Hematopoietic multipotent progenitor cell treated with erythropoietin and hydrocortisone succinate and interleukin-3 and kit ligand, for 4 days (in vitro differentiated cells): Measurements from ENCODE around the gene ACE.
A peak's percentile ranks its signal among the peaks of the same experiment; 100 is the strongest.

Source experiments
- DNase-seq: peaks from one replicate; pipeline ENCODE4 v3.0.0-alpha.2; 2015

Gene ACE

DNA sequence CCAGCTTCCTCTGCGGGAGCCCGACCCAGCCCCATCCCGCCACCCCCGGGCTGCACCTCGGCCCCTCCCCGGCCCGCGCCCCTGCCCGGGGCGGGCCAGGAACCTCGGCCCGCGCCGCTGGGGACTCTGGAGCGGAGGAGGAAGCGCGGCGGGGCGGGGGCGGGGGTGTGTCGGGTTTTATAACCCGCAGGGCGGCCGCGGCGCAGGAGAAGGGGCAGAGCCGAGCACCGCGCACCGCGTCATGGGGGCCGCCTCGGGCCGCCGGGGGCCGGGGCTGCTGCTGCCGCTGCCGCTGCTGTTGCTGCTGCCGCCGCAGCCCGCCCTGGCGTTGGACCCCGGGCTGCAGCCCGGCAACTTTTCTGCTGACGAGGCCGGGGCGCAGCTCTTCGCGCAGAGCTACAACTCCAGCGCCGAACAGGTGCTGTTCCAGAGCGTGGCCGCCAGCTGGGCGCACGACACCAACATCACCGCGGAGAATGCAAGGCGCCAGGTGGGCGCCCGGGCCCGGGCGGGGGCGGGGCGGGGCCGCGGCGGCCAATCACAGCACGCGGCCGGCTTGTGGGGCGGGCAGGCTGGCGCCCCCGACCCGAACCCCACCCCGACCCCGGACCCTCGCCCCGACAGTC, at the start of gene ACE:
Gene ACE (plus strand): TSS at position 208 of the 626 bp plus-strand sequence. CDS start 34 bp downstream, at position 242.
- peak; percentile 65 for DNase-seq

DNA sequence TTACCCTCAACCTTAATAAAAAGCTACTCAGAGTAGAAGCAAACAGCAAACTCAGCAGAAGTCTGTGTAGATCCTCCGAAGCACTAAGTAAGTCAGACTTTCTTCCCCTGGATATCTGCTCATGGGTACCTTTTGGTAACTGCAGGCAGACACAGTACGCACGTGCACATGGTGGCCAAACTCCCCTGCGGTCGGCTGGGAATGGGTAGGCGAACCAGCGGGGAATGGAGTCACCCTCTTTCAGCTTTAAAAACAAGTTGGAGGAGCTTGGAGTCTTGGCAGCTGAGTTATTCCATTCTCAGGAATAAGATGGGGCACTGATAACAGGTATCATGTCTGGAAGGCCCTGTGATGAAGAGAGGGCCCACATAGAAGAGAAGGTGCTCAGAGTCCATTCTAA, 47.1 kb upstream of the ACE start:
- DNase-seq, result no peak

- DNase-seq, result no peak
Observed at GRCh38 chr17:63430223-63430622, 46.6 kb upstream of the ACE start.

- no peak for DNase-seq
Observed at GRCh38 chr17:63431618-63431938, 45.3 kb upstream of the ACE start.

DNA sequence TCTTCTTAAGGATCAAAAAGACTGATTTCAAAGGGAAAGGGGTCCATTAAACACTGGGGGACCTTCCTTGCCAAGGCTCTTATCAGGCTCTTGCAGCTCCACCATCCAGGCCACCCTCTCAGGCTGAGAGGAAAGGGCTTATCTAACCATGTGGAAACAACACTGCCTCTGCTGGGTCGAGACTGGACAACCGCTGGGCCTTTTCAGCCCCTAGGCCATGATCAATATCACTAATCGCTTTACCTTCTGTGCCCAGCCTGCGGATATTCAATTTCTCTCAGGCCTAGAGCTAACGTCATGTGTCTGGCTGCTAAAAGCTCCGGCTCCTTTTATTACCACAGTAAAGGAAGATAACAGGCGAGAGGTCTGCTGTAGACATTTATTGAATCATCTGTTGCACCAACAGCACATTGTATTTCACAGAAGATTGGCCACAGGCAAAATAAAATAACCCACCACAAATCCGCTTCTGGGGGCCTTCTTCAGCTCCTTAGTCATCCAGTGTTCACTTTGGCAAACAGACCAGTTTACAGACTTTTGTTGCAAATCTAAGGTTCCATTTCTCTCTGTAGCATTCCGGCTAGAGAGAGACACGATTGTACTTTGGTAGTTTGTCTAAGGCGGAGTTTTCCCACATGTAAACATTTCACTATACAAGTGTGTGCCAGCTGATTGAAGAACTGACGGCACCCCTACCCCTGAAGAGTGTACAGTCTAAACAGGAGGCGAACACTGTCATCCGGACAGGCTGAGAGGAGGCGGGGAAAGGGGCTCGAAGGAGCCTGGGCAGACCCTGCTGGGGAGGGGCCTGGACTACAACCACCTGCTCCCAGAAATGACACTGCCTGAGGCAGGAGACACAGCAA, 44.7 kb upstream of the ACE start:
- peak; percentile 96 for DNase-seq

DNA sequence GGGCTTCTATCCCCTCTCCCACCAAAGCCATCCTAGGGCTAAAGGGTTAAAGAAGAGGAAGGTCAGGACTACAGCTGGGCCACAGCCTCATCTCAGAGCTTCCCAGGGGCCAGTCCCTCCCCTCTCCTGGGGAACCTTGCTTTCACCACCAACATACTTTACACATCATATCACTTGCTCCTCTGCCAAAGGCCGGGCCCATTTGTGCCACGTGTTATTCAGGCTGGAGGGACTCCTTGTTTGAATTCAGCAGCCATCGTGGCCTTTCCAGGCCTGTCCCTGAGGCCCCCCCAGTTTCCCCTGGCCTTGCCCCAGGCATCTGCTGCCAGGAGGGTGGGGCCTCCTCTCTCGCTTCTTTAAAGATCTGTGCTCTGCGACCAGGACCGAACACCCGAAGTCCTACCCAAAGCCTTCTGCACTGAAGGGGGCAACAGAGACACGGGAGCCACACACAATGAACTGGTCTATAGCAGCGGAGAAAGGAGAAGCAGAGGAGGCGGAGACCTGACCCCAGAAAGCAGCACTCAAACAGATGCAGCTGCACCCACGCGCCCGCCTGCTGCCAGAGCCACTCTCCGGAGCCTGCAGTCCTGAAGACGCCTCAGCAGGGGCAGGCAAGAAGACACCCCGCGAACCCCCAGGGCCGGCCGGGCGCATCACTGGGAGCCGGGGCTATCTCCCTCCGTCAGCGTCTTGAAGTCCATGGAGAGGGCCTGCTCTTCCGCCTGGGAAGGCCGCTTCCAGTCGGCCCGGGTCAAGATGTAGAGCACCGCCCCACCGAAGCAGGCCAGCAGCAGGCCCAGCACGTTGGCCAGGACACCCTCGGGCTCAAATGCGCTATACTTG, 42.9 kb upstream of the ACE start:
- peak; percentile 81 for DNase-seq

DNA sequence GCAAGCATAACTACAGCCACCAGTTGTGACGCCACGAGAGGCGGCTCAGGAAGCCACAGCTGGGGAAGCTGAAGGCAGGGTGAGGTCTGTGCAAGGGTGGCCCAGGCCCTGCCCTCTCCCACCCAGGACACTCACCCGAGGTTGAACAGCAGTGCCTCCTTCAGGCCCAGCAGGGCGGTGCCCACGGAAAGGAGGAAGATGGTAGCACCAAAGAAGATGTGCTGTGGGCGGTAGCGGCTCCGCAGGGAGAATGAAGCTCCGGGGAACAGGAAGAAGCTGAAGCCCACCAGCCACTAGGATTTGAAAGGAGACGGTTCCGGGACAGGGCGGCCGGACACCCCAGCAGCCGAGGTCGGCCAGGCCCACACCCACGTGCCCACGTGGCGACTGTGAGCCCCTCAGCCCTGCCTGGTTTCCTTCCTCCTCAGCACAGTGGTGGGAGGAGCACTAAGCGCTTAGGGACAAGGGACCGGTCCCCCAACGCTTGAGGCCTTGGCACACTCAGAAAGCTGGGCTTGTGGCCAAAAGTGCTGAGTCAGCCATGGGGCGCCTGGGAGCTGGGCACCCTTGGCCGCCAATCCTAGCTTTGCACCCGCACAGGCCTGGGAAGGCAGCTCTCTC, 41.8 kb upstream of the ACE start:
- DNase-seq, result peak; percentile 95

DNA sequence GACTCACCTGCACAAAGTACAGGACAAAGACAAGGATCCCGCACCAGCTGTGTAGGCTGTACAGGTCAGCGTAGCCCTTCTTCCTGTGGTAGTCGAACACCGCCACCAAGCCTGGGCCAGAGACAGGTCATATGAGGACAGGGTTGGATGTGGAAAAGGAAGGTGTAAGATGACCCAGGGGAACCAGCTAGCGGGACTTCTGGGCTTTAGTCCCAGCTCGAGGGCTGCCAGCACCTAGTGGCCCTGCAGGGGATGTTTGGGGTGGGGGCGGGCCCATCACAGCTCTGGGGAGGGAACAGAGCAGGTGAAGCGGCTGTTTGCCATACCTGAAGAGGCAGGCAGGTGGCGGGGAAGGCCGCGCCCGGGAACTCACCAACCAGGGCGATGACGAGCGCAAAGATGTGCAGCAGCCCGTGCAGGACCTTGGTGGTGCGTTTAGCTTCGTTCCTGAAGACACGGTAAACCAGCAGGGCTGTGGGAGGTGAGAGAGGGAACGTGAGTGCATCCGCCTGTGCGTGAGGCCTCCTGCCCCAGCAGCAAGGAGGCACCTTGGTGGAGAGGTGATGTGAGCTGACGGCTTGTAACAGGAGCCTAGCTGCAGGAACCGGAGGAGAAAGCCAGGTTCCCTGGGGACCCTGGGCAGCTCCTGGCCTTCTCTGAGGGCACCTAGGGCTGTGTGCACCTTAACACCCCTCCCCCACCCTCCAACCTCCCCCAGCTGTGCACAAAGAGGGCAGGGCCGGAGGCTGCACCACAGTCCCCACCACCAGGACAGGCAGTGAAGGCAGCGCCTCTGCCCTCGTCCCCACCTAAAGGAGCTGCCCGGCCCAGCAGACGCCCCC, 41.0 kb upstream of the ACE start:
- DNase-seq, result no peak

GRCh38 chr17:63436523-63437110, 40.2 kb upstream of the ACE start:
- DNase-seq, result no peak

- no peak for DNase-seq
Observed at GRCh38 chr17:63437287-63438091, 39.4 kb upstream of the ACE start.

GRCh38 chr17:63438092-63439051, 38.5 kb upstream of the ACE start:
- peak; percentile 46 for DNase-seq

DNA sequence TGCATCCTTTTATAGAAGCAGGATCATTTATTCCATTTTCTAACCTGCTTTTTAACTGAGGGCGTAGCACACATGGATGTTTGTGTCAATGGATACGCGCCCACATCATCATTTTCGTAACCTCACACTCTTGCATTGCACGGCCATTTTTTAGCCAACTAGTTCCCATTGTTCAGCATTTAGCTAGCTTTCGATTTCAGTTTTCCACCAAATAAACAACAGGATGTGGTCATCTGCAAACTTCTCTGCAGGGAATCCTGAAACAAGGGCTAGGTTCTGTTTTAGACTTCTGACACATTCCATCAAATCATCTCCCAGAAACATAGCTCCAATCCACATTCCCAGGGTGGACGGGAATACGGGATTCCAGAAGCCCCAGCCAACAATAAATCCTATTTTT, 37.2 kb upstream of the ACE start:
- DNase-seq, result peak; percentile 49

DNA sequence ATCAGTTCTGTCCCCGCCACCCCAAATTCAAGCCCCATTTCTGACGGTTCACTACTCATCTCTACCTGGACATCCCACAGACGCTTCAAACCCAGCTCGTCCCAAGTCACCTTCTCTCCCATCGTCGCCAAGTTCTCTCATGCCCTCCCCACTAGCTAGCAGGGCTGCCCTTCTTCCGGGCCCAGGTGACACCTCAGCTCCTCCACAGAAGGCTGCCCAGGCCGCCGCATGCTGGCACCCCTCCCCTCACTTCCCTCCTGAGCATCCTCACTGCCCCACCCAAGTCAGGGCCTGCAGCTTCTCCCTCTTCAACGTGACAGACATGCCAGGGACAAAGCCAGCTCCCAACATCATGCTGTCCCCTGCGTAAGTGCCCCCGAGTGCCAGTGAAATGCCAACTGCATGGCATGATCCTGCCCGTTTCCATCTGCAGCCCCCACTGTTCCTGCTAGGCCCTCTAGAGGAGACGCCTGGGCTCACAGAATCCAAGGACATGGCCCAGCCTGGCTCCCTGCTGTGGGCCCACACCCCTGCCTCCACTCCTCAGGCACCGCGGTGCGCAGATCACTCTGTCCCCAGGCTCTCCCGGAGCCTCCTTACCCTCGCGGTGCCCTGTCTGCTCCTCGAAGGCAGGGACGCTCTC, 36.6 kb upstream of the ACE start:
- no peak for DNase-seq

DNA sequence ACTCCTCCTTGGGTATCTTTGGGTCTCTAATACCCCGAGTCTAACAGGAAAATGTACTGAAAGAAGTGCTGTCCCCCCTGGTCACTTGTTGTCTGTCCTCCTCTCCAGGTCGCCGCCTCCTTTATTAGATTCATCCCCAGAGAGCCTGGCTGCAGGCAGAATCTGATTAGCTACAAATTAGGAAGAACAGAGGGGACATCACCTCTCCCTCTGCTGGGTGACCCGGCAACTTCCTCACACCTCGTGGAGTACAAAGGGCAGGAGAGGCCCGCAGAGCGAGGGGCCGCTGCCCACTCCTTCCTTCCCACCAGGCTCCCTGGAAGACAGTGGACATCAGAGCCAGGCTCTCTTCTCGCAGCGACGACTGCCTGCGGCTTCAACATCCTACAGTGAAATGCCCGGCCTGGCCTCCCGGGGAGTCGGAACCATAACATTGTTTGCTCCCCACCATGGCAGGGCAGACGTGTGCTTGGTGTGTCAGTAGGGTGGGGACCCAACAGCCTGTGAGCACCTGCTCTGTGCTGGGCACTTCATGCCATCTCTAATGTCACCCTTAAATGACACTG, 36.0 kb upstream of the ACE start:
- no peak for DNase-seq

GRCh38 chr17:63441654-63442053, 35.2 kb upstream of the ACE start:
- no peak for DNase-seq

- DNase-seq, result no peak
Observed at GRCh38 chr17:63442074-63442473, 34.8 kb upstream of the ACE start.

GRCh38 chr17:63442549-63443035, 34.3 kb upstream of the ACE start:
- peak; percentile 78 for DNase-seq

DNA sequence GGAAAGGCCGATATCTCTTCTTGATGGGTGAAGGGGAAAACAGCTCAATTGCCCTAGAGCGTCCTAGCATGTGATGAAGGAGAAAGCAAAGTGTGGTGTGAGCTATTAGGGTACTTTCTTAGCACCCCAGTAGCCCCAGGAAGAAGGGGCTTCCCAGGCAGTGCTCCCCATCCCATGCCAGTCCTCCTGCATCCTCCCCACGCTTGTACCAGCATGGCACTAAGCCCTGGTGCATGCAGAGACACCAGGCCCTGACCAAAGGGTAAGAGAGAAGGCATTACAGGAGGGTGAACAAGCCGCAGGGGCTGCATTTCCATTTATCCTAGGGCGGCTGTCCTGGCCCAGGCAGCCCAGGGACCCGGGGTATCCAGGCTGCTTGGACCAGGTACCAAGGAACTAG, 33.8 kb upstream of the ACE start:
- no peak for DNase-seq

- DNase-seq, result no peak
Observed at GRCh38 chr17:63444457-63444856, 32.4 kb upstream of the ACE start.
